H9 (cell line): ENCODE measurements around the gene DDRGK1. TPM values are rescaled to one million over a fixed set of nuclear protein-coding genes. Genes with fewer than 3 reads are reported as not detected.

Source experiments
- DNase-seq: peaks from one replicate; pipeline ENCODE4 v3.0.0-alpha.2; 2017
- H2AFZ ChIP-seq: one replicate; pipeline ENCODE4 v1.6.1; 2013; ENCODE audit warnings: mild to moderate bottlenecking, low read length, control low read depth, moderate library complexity
- H2AK5ac ChIP-seq: 2 replicates; pipeline ENCODE4 v1.6.1; 2013; ENCODE audit warnings: low read length, control low read depth, mixed read lengths; ENCODE audit not compliant: insufficient read length
- H2BK120ac ChIP-seq: one replicate; pipeline ENCODE4 v1.6.1; 2013; ENCODE audit warnings: low read depth, mild to moderate bottlenecking, low read length, control low read depth, inconsistent platforms; ENCODE audit not compliant: poor library complexity, severe bottlenecking
- H2BK12ac ChIP-seq: 2 replicates; pipeline ENCODE4 v1.6.1; 2013; ENCODE audit warnings: low read length, control low read depth, mixed read lengths, low read depth; ENCODE audit not compliant: insufficient read length
- H2BK15ac ChIP-seq: 2 replicates; pipeline ENCODE4 v1.6.1; 2013; ENCODE audit warnings: low read depth, low read length, control low read depth
- H2BK20ac ChIP-seq: one replicate; pipeline ENCODE4 v1.6.1; 2013; ENCODE audit warnings: low read depth, mild to moderate bottlenecking, low read length, control low read depth, inconsistent platforms; ENCODE audit not compliant: poor library complexity, severe bottlenecking
- H2BK5ac ChIP-seq: 2 replicates; pipeline ENCODE4 v1.6.1; 2013; ENCODE audit warnings: low read length, control low read depth, mixed read lengths; ENCODE audit not compliant: insufficient read length
- H3K14ac ChIP-seq: 2 replicates; pipeline ENCODE4 v1.6.1; 2013; ENCODE audit warnings: low read length, control low read depth; ENCODE audit not compliant: insufficient read depth
- H3K18ac ChIP-seq: 2 replicates; pipeline ENCODE4 v1.6.1; 2013; ENCODE audit warnings: low read depth, mild to moderate bottlenecking, mixed read lengths, low read length, control low read depth; ENCODE audit not compliant: insufficient read length
- H3K23ac ChIP-seq: 2 replicates; pipeline ENCODE4 v1.6.1; 2013; ENCODE audit warnings: low read length, control low read depth, mixed read lengths, low read depth; ENCODE audit not compliant: insufficient read length
- H3K23me2 ChIP-seq: 2 replicates; pipeline ENCODE4 v1.6.1; 2013; ENCODE audit warnings: low read depth, mild to moderate bottlenecking, mixed read lengths, low read length, control low read depth; ENCODE audit not compliant: insufficient read length, poor library complexity, severe bottlenecking
- H3K27ac ChIP-seq: 2 replicates; pipeline ENCODE4 v1.5.1; 2013; ENCODE audit warnings: low read length, control low read depth, mixed read lengths, low read depth; ENCODE audit not compliant: insufficient read length
- H3K27me3 ChIP-seq: 2 replicates; pipeline ENCODE4 v1.6.1; 2013; ENCODE audit warnings: low read length, control low read depth, inconsistent platforms; ENCODE audit not compliant: insufficient read depth
- H3K4ac ChIP-seq: 2 replicates; pipeline ENCODE4 v1.6.1; 2013; ENCODE audit warnings: low read depth, mild to moderate bottlenecking, control low read depth, inconsistent platforms, low read length, moderate library complexity
- H3K4me1 ChIP-seq: 2 replicates; pipeline ENCODE4 v1.6.1; 2013; ENCODE audit warnings: low read length, control low read depth, inconsistent platforms; ENCODE audit not compliant: insufficient read depth
- H3K4me2 ChIP-seq: 2 replicates; pipeline ENCODE4 v1.6.1; 2013; ENCODE audit warnings: low read length, control low read depth, mixed read lengths; ENCODE audit not compliant: insufficient read length, insufficient read depth
- H3K56ac ChIP-seq: 2 replicates; pipeline ENCODE4 v1.6.1; 2013; ENCODE audit warnings: low read depth, mild to moderate bottlenecking, mixed read lengths, low read length, control low read depth; ENCODE audit not compliant: insufficient read length
- H3K79me1 ChIP-seq: 2 replicates; pipeline ENCODE4 v1.6.1; 2013; ENCODE audit warnings: low read depth, mild to moderate bottlenecking, moderate library complexity, low read length, control low read depth, inconsistent platforms; ENCODE audit not compliant: insufficient read depth, poor library complexity, severe bottlenecking
- H3K79me2 ChIP-seq: 2 replicates; pipeline ENCODE4 v1.6.1; 2013; ENCODE audit warnings: low read length, control low read depth, inconsistent platforms; ENCODE audit not compliant: insufficient read depth
- H3K9ac ChIP-seq: 2 replicates; pipeline ENCODE4 v1.6.1; 2013; ENCODE audit warnings: low read length, control low read depth, mixed read lengths; ENCODE audit not compliant: insufficient read length; ENCODE audit errors: extremely low read depth
- H3K9me3 ChIP-seq: one replicate; pipeline ENCODE4 v1.6.1; 2013; ENCODE audit warnings: low read depth, low read length, inconsistent platforms; ENCODE audit not compliant: control insufficient read depth
- H3T11ph ChIP-seq: one replicate; pipeline ENCODE4 v1.6.1; 2013; ENCODE audit warnings: mild to moderate bottlenecking, low read length, control low read depth, inconsistent platforms
- H4K20me1 ChIP-seq: one replicate; pipeline ENCODE4 v1.6.1; 2013; ENCODE audit not compliant: control insufficient read depth, insufficient read length, insufficient read depth
- H4K5ac ChIP-seq: 2 replicates; pipeline ENCODE4 v1.6.1; 2013; ENCODE audit warnings: low read depth, mild to moderate bottlenecking, mixed read lengths, low read length, control low read depth; ENCODE audit not compliant: insufficient read length
- H4K8ac ChIP-seq: replicated peaks from 2 replicates; pipeline ENCODE4 v1.6.1; 2013; ENCODE audit warnings: low read length, control low read depth, mixed read lengths, low read depth; ENCODE audit not compliant: insufficient read length
- H4K91ac ChIP-seq: 2 replicates; pipeline ENCODE4 v1.6.1; 2013; ENCODE audit warnings: low read depth, mild to moderate bottlenecking, moderate library complexity, mixed read lengths, low read length, control low read depth; ENCODE audit not compliant: insufficient read length
- H3K27ac Mint-ChIP-seq, 3 experiments: 2 replicates in 2 of 3; 3 replicates in 1 of 3; pipeline ENCODE4 v1.8.0; 2020 to 2021; ENCODE audit warnings: mixed read lengths in 3 of 3, mild to moderate bottlenecking in 1 of 3, moderate library complexity in 1 of 3
- H3K27me3 Mint-ChIP-seq: 2 replicates; pipeline ENCODE4 v1.8.0; 2021; ENCODE audit warnings: low read depth, mild to moderate bottlenecking, moderate library complexity, mixed read lengths
- H3K36me3 Mint-ChIP-seq, 3 experiments: 2 replicates in 2 of 3; 3 replicates in 1 of 3; pipeline ENCODE4 v1.8.0; 2020 to 2021; ENCODE audit warnings: low read depth in 3 of 3, mixed read lengths in 3 of 3; ENCODE audit not compliant: insufficient read depth in 1 of 3
- H3K4me1 Mint-ChIP-seq, 2 experiments: 2 replicates each; pipeline ENCODE4 v1.8.0; 2020; ENCODE audit warnings: mixed read lengths in 2 of 2
- H3K4me3 Mint-ChIP-seq, 2 experiments: 2 replicates in 1 of 2; 3 replicates in 1 of 2; pipeline ENCODE4 v1.8.0; 2020 to 2021; ENCODE audit warnings: mild to moderate bottlenecking in 2 of 2, mixed read lengths in 2 of 2, moderate library complexity in 1 of 2
- H3K9me3 Mint-ChIP-seq, 2 experiments: 2 replicates in 1 of 2; 3 replicates in 1 of 2; pipeline ENCODE4 v1.8.0; 2020; ENCODE audit warnings: mild to moderate bottlenecking in 2 of 2, mixed read lengths in 2 of 2, moderate library complexity in 1 of 2
- WGBS: extraction: QIAGEN DNeasy Blood & Tissue Kit; methylation state at CpG from one replicate; pipeline ENCODE4 v1.1.7; 2013; ENCODE audit warnings: missing lambda C conversion rate, low lambda C conversion rate, mixed read lengths; ENCODE audit not compliant: insufficient read length; ENCODE audit errors: extremely low coverage; 5-methylcytosine and 5-hydroxymethylcytosine counted together
- total RNA-seq: library from RNA; stranded (reverse); gene quantifications from 2 replicates; pipeline ENCODE4 v1.2.1, GENCODE V29; 2021
- TF ChIP-seq, protein P1 (sequence below): fragments of 200-600 bp; sonication (generic); conservative IDR thresholded peaks from 3 replicates; pipeline ENCODE4 v1.8.0; 2021; ENCODE audit warnings: antibody characterized with exemption, mild to moderate bottlenecking

Gene DDRGK1
- total RNA-seq, 1 experiment from 2014 or later, result 58.1 TPM

DNA sequence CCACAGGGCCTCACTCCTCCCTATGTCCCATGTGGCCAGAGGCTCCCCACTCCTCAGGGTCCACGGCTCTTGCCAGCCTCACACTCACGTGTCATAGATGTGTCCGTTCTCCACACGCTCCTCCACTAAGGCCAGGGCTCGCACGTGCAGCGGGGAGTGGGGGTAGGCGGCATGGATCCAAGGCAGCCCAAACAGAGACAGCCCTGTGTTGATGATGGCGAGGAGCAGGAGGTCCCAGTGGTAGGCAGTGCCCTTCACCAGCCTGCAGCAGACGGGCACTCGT lies 24.2 kb upstream of the DDRGK1 start:
- TF ChIP-seq, protein P1, sequence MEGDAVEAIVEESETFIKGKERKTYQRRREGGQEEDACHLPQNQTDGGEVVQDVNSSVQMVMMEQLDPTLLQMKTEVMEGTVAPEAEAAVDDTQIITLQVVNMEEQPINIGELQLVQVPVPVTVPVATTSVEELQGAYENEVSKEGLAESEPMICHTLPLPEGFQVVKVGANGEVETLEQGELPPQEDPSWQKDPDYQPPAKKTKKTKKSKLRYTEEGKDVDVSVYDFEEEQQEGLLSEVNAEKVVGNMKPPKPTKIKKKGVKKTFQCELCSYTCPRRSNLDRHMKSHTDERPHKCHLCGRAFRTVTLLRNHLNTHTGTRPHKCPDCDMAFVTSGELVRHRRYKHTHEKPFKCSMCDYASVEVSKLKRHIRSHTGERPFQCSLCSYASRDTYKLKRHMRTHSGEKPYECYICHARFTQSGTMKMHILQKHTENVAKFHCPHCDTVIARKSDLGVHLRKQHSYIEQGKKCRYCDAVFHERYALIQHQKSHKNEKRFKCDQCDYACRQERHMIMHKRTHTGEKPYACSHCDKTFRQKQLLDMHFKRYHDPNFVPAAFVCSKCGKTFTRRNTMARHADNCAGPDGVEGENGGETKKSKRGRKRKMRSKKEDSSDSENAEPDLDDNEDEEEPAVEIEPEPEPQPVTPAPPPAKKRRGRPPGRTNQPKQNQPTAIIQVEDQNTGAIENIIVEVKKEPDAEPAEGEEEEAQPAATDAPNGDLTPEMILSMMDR, result no peak
- Histone ChIP-seq H4K5ac (no peak overlapping the region), H3K9ac (no peak overlapping the region), H3K4ac (no peak overlapping the region), H2BK120ac (no peak overlapping the region), H2AFZ (no peak overlapping the region), H2BK5ac (no peak overlapping the region), H4K8ac (no peak overlapping the region), H3K27ac (no peak overlapping the region), H3K79me2 (no peaks in the 10 kb centered on the region), H3K18ac (no peak overlapping the region), H3K23ac (no peak overlapping the region), H3K4me1 (no peaks in the 10 kb centered on the region), H4K91ac (no peak overlapping the region), H2BK12ac (no peak overlapping the region), H3T11ph (no peak overlapping the region), H3K79me1 (no peaks in the 10 kb centered on the region), H3K14ac (no peak overlapping the region), H2BK15ac (no peak overlapping the region), H3K56ac (no peak overlapping the region), H3K23me2 (no peaks in the 10 kb centered on the region), H3K27me3 (no peaks in the 10 kb centered on the region), H4K20me1 (no peaks in the 10 kb centered on the region), H3K4me2 (no peak overlapping the region), H3K9me3 (no peaks in the 10 kb centered on the region), H2AK5ac (no peak overlapping the region), H2BK20ac (no peak overlapping the region)
- Mint-ChIP-seq H3K4me3 (no peak overlapping the region), H3K9me3 (no peaks in the 10 kb centered on the region), H3K27me3 (no peaks in the 10 kb centered on the region), H3K27ac (no peak overlapping the region), H3K36me3 (peaks cover 4 to 37% (median 8%) of the 10 kb centered on the region in 3 experiments; a peak in 4 of 7 replicates), H3K4me1 (no peaks in the 10 kb centered on the region)
- no CpG with 5 or more reads among the region's 11 CpGs for WGBS
- DNase-seq, result no peak
